HepG2 (cell line): ENCODE data around the gene LINC00237. TPM values are rescaled to one million over a fixed set of nuclear protein-coding genes. Genes with fewer than 3 reads are reported as not detected.

ENCODE experiments used
- ATAC-seq: fragments of 200-7000 bp; cut with Tn5 transposase; 3 replicates; pipeline ENCODE4 v1.9.1; 2020; ENCODE audit warnings: mild to moderate bottlenecking, moderate library complexity
- BruUV-seq: library from RNA; stranded (reverse); fragments of 400-500 nt; replicated peaks from 2 replicates; lab custom pipeline; 2021; lab: Mats Ljungman, UMichigan
- CTCF ChIA-PET: fragments of 300-600 bp; formaldehyde crosslinking; extraction: SDS; loops from one replicate; lab custom pipeline; 2021; ENCODE audit warnings: low total read pairs, inconsistent platforms, low intra/inter-chr PET ratio; lab: Yijun Ruan, JAX
- POLR2A ChIA-PET: fragments of 350-600 bp; sonication (Branson Sonifier 250); formaldehyde crosslinking; loops from one replicate; lab custom pipeline; 2020; ENCODE audit warnings: antibody characterized with exemption, inconsistent platforms; lab: Yijun Ruan, JAX
- DNase-seq: peaks from one replicate; pipeline ENCODE4 v3.0.0-alpha.2; 2015; ENCODE audit warnings: low spot score
- FAIRE-seq: peaks from 3 replicates; lab custom pipeline; 2011; peaks lifted over from hg19 to GRCh38; lab: Jason Lieb, UNC
- H2AFZ ChIP-seq: one replicate; pipeline ENCODE4 v1.6.1; 2011; ENCODE audit warnings: low read length, inconsistent platforms
- H3K27ac ChIP-seq: fragments of 300-600 bp; 3 replicates; pipeline ENCODE4 v1.8.0; 2011; ENCODE audit warnings: mixed run types, mild to moderate bottlenecking, mixed read lengths, low read length, inconsistent platforms; ENCODE audit not compliant: insufficient read depth; ENCODE audit errors: extremely low read length
- H3K27me3 ChIP-seq, 2 experiments: fragments of 200-600 bp in 1 of 2; 2 replicates in 1 of 2; 3 replicates in 1 of 2; pipeline versions ENCODE4 v1.6.0 to v1.8.0; 2011; ENCODE audit warnings: low read length in 2 of 2, mild to moderate bottlenecking in 2 of 2, moderate library complexity in 2 of 2, inconsistent platforms in 1 of 2; ENCODE audit not compliant: insufficient read depth in 2 of 2, control insufficient read depth in 1 of 2
- H3K36me3 ChIP-seq, 2 experiments: fragments of 200-600 bp in 1 of 2; replicated peaks in 1 of 2; 2 replicates in 1 of 2; 3 replicates in 1 of 2; pipeline versions ENCODE4 v1.5.1 to v1.8.0; 2011; ENCODE audit warnings: low read length in 2 of 2, inconsistent platforms in 1 of 2; ENCODE audit not compliant: insufficient read depth in 2 of 2, control insufficient read depth in 1 of 2
- H3K4me1 ChIP-seq: 2 replicates; pipeline ENCODE4 v1.5.1; 2012; ENCODE audit warnings: low read length, inconsistent platforms; ENCODE audit not compliant: insufficient read depth
- H3K4me2 ChIP-seq: 2 replicates; pipeline ENCODE4 v1.6.0; 2011; ENCODE audit warnings: low read depth, low read length, inconsistent platforms
- H3K4me3 ChIP-seq, 3 experiments: fragments of 200-600 bp in 1 of 3; sonication (generic), shearing (Covaris generic) in 1 of 3; replicated peaks in 1 of 3; 2 replicates each; pipeline ENCODE4 v1.5.1; 2011 to 2016; ENCODE audit warnings: low read length in 3 of 3, inconsistent platforms in 2 of 3, low read depth in 2 of 3, mild to moderate bottlenecking in 2 of 3, control low read depth in 1 of 3, mixed read lengths in 1 of 3; ENCODE audit not compliant: insufficient read depth in 1 of 3
- H3K79me2 ChIP-seq: one replicate; pipeline ENCODE4 v1.6.1; 2011; ENCODE audit warnings: low read length, inconsistent platforms; ENCODE audit not compliant: insufficient read depth
- H3K9ac ChIP-seq: 2 replicates; pipeline ENCODE4 v1.6.0; 2011; ENCODE audit warnings: mild to moderate bottlenecking, low read depth, low read length, inconsistent platforms; ENCODE audit not compliant: insufficient read depth
- H3K9me3 ChIP-seq: 2 replicates; pipeline ENCODE4 v1.5.1; 2012; ENCODE audit warnings: mild to moderate bottlenecking, low read length
- H4K20me1 ChIP-seq: 2 replicates; pipeline ENCODE4 v1.6.0; 2011; ENCODE audit warnings: inconsistent platforms, mild to moderate bottlenecking, low read length, moderate library complexity; ENCODE audit not compliant: insufficient read depth
- AFF4 ChIP-seq: sonication (generic); formaldehyde crosslinking; IDR thresholded peaks from 2 replicates; pipeline ENCODE4 v1.4.0; 2020; ENCODE audit warnings: missing genetic modification reagents
- ATRX ChIP-seq: sonication (generic); formaldehyde crosslinking; IDR thresholded peaks from 2 replicates; pipeline ENCODE4 v1.4.0; 2020; ENCODE audit warnings: missing genetic modification reagents, borderline replicate concordance
- NFE2L2 ChIP-seq: fragments of 150-350 bp; IDR thresholded peaks from 2 replicates; pipeline ENCODE4 v1.6.1; 2014; ENCODE audit warnings: low read length
- U2AF2 ChIP-seq: fragments of 200-400 bp; formaldehyde crosslinking; IDR thresholded peaks from 2 replicates; pipeline ENCODE4 v1.6.1; 2017; ENCODE audit warnings: low read depth, mild to moderate bottlenecking, low read length
- YEATS2 ChIP-seq: sonication (generic); formaldehyde crosslinking; IDR thresholded peaks from 2 replicates; pipeline ENCODE4 v1.4.0; 2020; ENCODE audit warnings: missing genetic modification reagents, borderline replicate concordance
- ZNF318 ChIP-seq: sonication (generic); formaldehyde crosslinking; IDR thresholded peaks from 2 replicates; pipeline ENCODE4 v1.4.0; 2020; ENCODE audit warnings: mild to moderate bottlenecking, missing genetic modification reagents
- ZNF496 ChIP-seq: sonication (generic); formaldehyde crosslinking; IDR thresholded peaks from 2 replicates; pipeline ENCODE4 v1.8.1; 2023; ENCODE audit warnings: mild to moderate bottlenecking, moderate library complexity, missing genetic modification reagents; ENCODE audit not compliant: insufficient replicate concordance
- ZNF720 ChIP-seq: sonication (generic); formaldehyde crosslinking; IDR thresholded peaks from 2 replicates; pipeline ENCODE4 v1.4.0; 2020; ENCODE audit warnings: missing genetic modification reagents
- ZNF746 ChIP-seq: sonication (generic); formaldehyde crosslinking; IDR thresholded peaks from 2 replicates; pipeline ENCODE4 v1.8.0; 2022; ENCODE audit warnings: mild to moderate bottlenecking, missing genetic modification reagents
- ZNF773 ChIP-seq: sonication (generic); formaldehyde crosslinking; IDR thresholded peaks from 2 replicates; pipeline ENCODE4 v1.4.0; 2020; ENCODE audit warnings: missing genetic modification reagents, borderline replicate concordance
- WGBS: methylation state at CpG from one replicate; pipeline ENCODE4 v1.1.6; 2017; ENCODE audit warnings: low lambda C conversion rate; 5-methylcytosine and 5-hydroxymethylcytosine counted together
- in situ Hi-C: cut with HindIII; loops from 2 replicates; pipeline ENCODE4 v1.10.0; 2017; ENCODE audit warnings: low pct_unique_long_range_greater_than_20kb; ENCODE audit not compliant: extremely low pct_ligation_motif_present
- intact Hi-C: fragments of 100-400 bp; cut with micrococcal nuclease; formaldehyde crosslinking; loops from one replicate; pipeline ENCODE4 v1.10.0; 2022; ENCODE audit not compliant: unreplicated experiment
- polyA plus RNA-seq, 8 experiments: library from polyadenylated mRNA; depleted of rRNA in 3 of 8; stranded (reverse) in 7 of 8; unstranded in 1 of 8; fragments of >200 nt; fragmentation: Illumina TruSeq in 4 of 8; extraction: Trizol in 4 of 8; gene quantifications; 2 replicates each; pipeline versions ENCODE4 v1.2.1 to v1.2.3, GENCODE V29; 2011 to 2016; ENCODE audit warnings: low read depth in 4 of 8, missing spikeins in 1 of 8, mixed read lengths in 1 of 8; ENCODE audit not compliant: insufficient read depth in 1 of 8
- total RNA-seq, 5 experiments: library from RNA; depleted of rRNA; stranded (reverse); fragments of >200 nt; fragmentation: Illumina TruSeq; extraction: Trizol; gene quantifications; 2 replicates each; pipeline ENCODE4 v1.2.3, GENCODE V29; 2016; ENCODE audit warnings: low read depth in 1 of 5

LINC00237 gene
- total and polyA plus RNA-seq, 2 of the 13 experiments (the other 11 are each of a cell fraction or from before 2014, with no cell fraction given): not detected

- peak overlapping the region; percentile 49 for H3K9ac ChIP-seq
- FAIRE-seq (peak; percentile 82), ATAC-seq (peak; percentile 97), DNase-seq (peak; percentile 100)
- peak overlapping the region; percentile 48 for H3K4me2 ChIP-seq
- H3K9me3 ChIP-seq: no peaks in the 10 kb centered on the region
- CTCF ChIA-PET: no interaction called here
- in situ Hi-C loops: no loop called here
- intact Hi-C loops: loop anchor here (1.0 to 5.0 kb wide), 7 partner anchors 9 to 271 kb away; partner anchors contain the start of genes KIZ and XRN2
- POLR2A ChIA-PET: interaction anchor here (0.5 to 1.9 kb wide), 6 partner anchors 9 to 1378 kb away, joined by 3 to 79 read pairs (median 4); partner anchors contain the start of genes CFAP61, CRNKL1, KIZ and RALGAPA2
- peaks cover 36% of the 10 kb centered on the region for H3K79me2 ChIP-seq
- peaks cover 81% of the 10 kb centered on the region for H3K4me1 ChIP-seq
- WGBS: 15% methylated on average over 10 of the region's 10 CpGs
- H3K27ac ChIP-seq: peak overlapping the region; percentile 77
- peaks cover 19 to 66% of the 10 kb centered on the region in 2 experiments for H3K36me3 ChIP-seq
- H4K20me1 ChIP-seq: no peaks in the 10 kb centered on the region
- BruUV-seq: no TSS peak
- peak overlapping the region; percentile 9 to 34 (median 18); a peak in 2 of 6 replicates for H3K4me3 ChIP-seq
- no peaks in the 10 kb centered on the region for H3K27me3 ChIP-seq
- no peak overlapping the region for H2AFZ ChIP-seq
- TF ChIP-seq ZNF773 (CRISPR knock-in tag) (no peak), U2AF2 (no peak), ATRX (CRISPR knock-in tag) (no peak), YEATS2 (peak; percentile 73; the same call in 1 of the 2 replicates), ZNF496 (CRISPR knock-in tag) (no peak), NFE2L2 (no peak), ZNF318 (CRISPR knock-in tag) (no peak; the same call in 1 of the 2 replicates), ZNF720 (no peak), ZNF746 (CRISPR knock-in tag) (0 out of 2 replicates have a peak, but pooled peaks have one; percentile 43), AFF4 (CRISPR knock-in tag) (0 out of 2 replicates have a peak, but pooled peaks have one; percentile 83)
Measured at GRCh38 chr20:21134883-21135493, 28.8 kb upstream of the LINC00237 start.
